Body of pancreas (tissue), 4 donors: Measurements from ENCODE around the gene TPD52L1.

Source experiments
- CTCF ChIP-seq, 7 experiments: fragments of 450-650 bp in 4 of 7; fragments of 200-600 bp in 3 of 7; sonication (generic) in 3 of 7; IDR thresholded peaks; one replicate each; pipeline ENCODE4 v1.5.1; 2016 to 2019; ENCODE audit warnings: antibody characterized with exemption in 7 of 7
- POLR2A ChIP-seq, 3 donors: fragments of 450-650 bp; IDR thresholded peaks; one replicate each; pipeline ENCODE4 v1.6.1; 2016; ENCODE audit warnings: antibody characterized with exemption in 3 of 3, mild to moderate bottlenecking in 2 of 3

DNA sequence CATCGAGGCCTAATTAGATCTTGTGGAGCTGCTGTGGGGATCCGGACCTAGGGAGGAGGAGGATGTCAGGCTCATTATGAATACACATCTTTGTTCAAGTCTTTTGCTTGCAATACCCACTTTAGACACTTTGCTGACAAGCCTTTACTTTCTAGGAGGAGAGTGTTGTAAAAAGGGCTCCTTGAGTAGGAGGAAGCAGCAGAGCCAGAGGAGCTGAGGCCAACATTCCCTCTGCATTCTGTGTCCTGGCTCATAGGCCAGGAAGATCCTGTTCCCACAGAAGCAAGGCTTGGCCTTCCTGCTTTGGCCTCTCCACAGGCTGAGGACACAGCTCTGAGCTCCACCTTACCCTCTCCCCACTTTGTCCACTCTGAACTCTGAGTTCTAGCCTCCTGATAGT lies 67.1 kb downstream of the TPD52L1 start:
- TF ChIP-seq CTCF (IDR thresholded peaks at IDR 0.05) (no peak), POLR2A (IDR thresholded peaks at IDR 0.05) (no peak)
